Body of pancreas (tissue), 4 donors: ENCODE data around the gene DRC7. TPM values are rescaled to one million over a fixed set of nuclear protein-coding genes. Genes with fewer than 3 reads are reported as not detected.

ENCODE experiments used
- ATAC-seq: fragments of 150-250 bp; one replicate; pipeline ENCODE4 v1.9.1; 2016
- DNase-seq, 4 donors: peaks; one replicate each; pipeline ENCODE4 v3.0.0-alpha.2; 2019
- H3K27ac ChIP-seq, 4 donors: fragments of 200-600 bp; sonication (generic); 1 replicate in 3 of 4; 2 replicates in 1 of 4; pipeline versions ENCODE4 v1.5.1 to v1.6.1; 2016 to 2019; ENCODE audit warnings: mild to moderate bottlenecking in 1 of 4, mixed read lengths in 1 of 4, moderate library complexity in 1 of 4
- H3K27me3 ChIP-seq, 2 donors: fragments of 200-600 bp; sonication (generic); one replicate each; pipeline ENCODE4 v1.6.0; 2016; ENCODE audit warnings: mild to moderate bottlenecking in 1 of 2
- H3K36me3 ChIP-seq, 2 donors: fragments of 200-600 bp; sonication (generic); replicated peaks in 1 of 2; 2 replicates each; pipeline ENCODE4 v1.5.1; 2016; ENCODE audit warnings: low read depth in 2 of 2; ENCODE audit not compliant: insufficient read depth in 1 of 2
- H3K4me1 ChIP-seq: fragments of 200-600 bp; sonication (generic); one replicate; pipeline ENCODE4 v1.6.0; 2016
- H3K4me3 ChIP-seq, 2 donors: fragments of 200-600 bp; sonication (generic); 1 replicate in 1 of 2; 2 replicates in 1 of 2; pipeline ENCODE4 v1.5.1; 2016 to 2019
- H3K9me3 ChIP-seq, 3 donors: fragments of 200-600 bp; sonication (generic); 1 replicate in 2 of 3; 2 replicates in 1 of 3; pipeline ENCODE4 v1.5.1; 2016
- POLR2A ChIP-seq, 3 donors: fragments of 450-650 bp; IDR thresholded peaks; one replicate each; pipeline ENCODE4 v1.6.1; 2016; ENCODE audit warnings: antibody characterized with exemption in 3 of 3, mild to moderate bottlenecking in 2 of 3
- WGBS, 2 donors: methylation state at CpG; one replicate each; pipeline ENCODE4 v1.1.5; 2017; 5-methylcytosine and 5-hydroxymethylcytosine counted together
- intact Hi-C: fragments of 100-400 bp; cut with DNase I; formaldehyde crosslinking; loops from one replicate; pipeline ENCODE4 v1.15.1; 2023
- total RNA-seq, 2 donors: library from RNA; depleted of rRNA; stranded (reverse); fragments of >200 nt; gene quantifications; one replicate each; pipeline ENCODE4 v1.1.0, GENCODE V29; 2016
- TF ChIP-seq, protein P1 (sequence below), 7 experiments: fragments of 450-650 bp in 4 of 7; fragments of 200-600 bp in 3 of 7; sonication (generic) in 3 of 7; IDR thresholded peaks; one replicate each; pipeline ENCODE4 v1.5.1; 2016 to 2019; ENCODE audit warnings: antibody characterized with exemption in 7 of 7

Gene DRC7
- total RNA-seq, 2 donors from 2014 or later = 1.3 TPM; not detected in 1

DNA sequence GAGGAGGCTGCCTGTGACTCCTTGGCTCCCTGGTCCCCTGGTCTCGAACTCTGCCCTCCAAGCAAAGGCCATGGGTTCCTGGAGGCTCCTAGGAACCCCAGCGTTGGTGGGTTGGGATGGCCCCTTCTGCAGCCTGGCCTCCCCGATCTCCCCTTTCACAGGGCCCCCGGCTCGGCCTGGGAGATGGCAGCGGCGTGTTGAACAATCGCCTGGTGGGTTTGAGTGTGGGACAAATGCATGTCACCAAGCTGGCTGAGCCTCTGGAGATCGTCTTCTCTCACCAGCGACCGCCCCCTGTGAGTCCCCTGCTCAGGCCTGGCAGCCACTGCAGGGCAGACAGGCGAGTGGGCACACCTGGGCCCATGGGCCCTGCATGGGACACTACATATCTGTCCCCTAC is 15.6 kb upstream of the DRC7 start:
- 89 to 100% methylated on average over 2 to 12 of the region's 12 CpGs for WGBS, 2 donors
- Histone ChIP-seq H3K4me1 (peaks cover 30% of the 10 kb centered on the region), H3K27ac (no peak overlapping the region), H3K9me3 (no peaks in the 10 kb centered on the region), H3K4me3 (no peak overlapping the region), H3K27me3 (no peaks in the 10 kb centered on the region), H3K36me3 (no peaks in the 10 kb centered on the region)
- DNase-seq (peak in 1 of 4 donors; percentile 9), ATAC-seq (no peak)
- intact Hi-C loops = no loop called here
- no peak for TF ChIP-seq POLR2A (IDR thresholded peaks at IDR 0.05)
- TF ChIP-seq, protein P1, sequence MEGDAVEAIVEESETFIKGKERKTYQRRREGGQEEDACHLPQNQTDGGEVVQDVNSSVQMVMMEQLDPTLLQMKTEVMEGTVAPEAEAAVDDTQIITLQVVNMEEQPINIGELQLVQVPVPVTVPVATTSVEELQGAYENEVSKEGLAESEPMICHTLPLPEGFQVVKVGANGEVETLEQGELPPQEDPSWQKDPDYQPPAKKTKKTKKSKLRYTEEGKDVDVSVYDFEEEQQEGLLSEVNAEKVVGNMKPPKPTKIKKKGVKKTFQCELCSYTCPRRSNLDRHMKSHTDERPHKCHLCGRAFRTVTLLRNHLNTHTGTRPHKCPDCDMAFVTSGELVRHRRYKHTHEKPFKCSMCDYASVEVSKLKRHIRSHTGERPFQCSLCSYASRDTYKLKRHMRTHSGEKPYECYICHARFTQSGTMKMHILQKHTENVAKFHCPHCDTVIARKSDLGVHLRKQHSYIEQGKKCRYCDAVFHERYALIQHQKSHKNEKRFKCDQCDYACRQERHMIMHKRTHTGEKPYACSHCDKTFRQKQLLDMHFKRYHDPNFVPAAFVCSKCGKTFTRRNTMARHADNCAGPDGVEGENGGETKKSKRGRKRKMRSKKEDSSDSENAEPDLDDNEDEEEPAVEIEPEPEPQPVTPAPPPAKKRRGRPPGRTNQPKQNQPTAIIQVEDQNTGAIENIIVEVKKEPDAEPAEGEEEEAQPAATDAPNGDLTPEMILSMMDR (IDR thresholded peaks at IDR 0.05) = no peak

- DNase-seq (peak in 1 of 4 donors; percentile 6), ATAC-seq (no peak)
- Histone ChIP-seq H3K4me1 (peaks cover 30% of the 10 kb centered on the region), H3K27me3 (no peaks in the 10 kb centered on the region), H3K36me3 (no peaks in the 10 kb centered on the region), H3K9me3 (no peaks in the 10 kb centered on the region), H3K27ac (no peak overlapping the region), H3K4me3 (no peak overlapping the region)
- intact Hi-C loops = no loop called here
- TF ChIP-seq, protein P1 (IDR thresholded peaks at IDR 0.05) = no peak
- TF ChIP-seq POLR2A (IDR thresholded peaks at IDR 0.05) = no peak
- WGBS, 2 donors = 71 to 95% methylated on average over 7 of the region's 7 CpGs
Observed at GRCh38 chr16:57679767-57680482, 14.7 kb upstream of the DRC7 start.

GRCh38 chr16:57680842-57681375 is 13.7 kb upstream of the DRC7 start:
- no peak for TF ChIP-seq POLR2A (IDR thresholded peaks at IDR 0.05)
- TF ChIP-seq, protein P1 (IDR thresholded peaks at IDR 0.05) = no peak

DNA sequence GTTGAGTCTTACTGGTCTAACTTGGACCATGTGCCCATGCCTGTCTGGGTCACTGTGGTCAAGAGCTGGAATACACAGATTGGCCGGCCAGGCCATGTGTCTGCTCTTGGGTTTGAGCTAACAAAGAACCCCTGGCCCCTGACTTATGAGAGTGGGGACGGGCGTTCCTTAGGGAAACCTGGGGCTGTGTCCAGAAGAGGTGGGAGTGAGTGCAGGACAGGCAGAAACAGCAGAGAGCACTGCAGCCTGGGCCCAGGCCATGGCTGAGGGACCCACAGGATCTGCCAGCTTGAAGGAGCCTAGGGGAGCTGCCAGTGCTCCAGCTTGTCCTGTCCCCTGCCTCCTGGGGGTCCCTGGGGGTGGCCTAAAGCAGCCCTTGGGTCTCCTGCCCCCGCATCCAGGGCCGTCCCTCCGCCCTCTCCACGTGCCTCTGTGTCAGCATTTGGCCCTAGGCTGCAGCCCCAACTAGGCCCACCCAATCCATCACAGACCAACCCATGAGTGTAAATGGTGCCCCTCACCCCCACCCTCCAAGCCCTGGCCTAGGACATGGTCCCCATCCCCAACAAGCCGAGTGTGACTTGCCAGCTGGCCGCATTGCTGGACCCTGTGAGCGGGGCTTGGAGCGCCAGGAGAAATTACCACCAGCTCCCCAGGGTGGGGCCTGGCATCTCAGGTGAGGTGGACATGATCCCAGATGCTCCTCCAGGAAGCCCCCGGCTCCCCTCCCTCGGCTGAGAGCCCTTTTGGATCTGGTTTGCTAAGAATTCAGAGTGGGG is 12.5 kb upstream of the DRC7 start:
- DNase-seq = no peak

More at GRCh38 chr16:57680842-57681375, 13.7 kb upstream of the DRC7 start:
- H3K9me3 ChIP-seq = no peaks in the 10 kb centered on the region
- 83% methylated on average over 5 of the region's 5 CpGs for WGBS, 2 donors
- peaks cover 30% of the 10 kb centered on the region for H3K4me1 ChIP-seq
- H3K4me3 ChIP-seq = no peak overlapping the region
- H3K27me3 ChIP-seq = no peaks in the 10 kb centered on the region
- ATAC-seq (no peak), DNase-seq (peak in 1 of 4 donors; percentile 1)
- H3K36me3 ChIP-seq = no peaks in the 10 kb centered on the region
- no peak overlapping the region for H3K27ac ChIP-seq
- intact Hi-C loops = no loop called here

More for the DNA sequence above, 12.5 kb upstream of the DRC7 start:
- no peaks in the 10 kb centered on the region for H3K36me3 ChIP-seq
- no peaks in the 10 kb centered on the region for H3K9me3 ChIP-seq
- ATAC-seq = no peak
- H3K27me3 ChIP-seq = no peaks in the 10 kb centered on the region
- 86 to 89% methylated on average over 7 to 12 of the region's 13 CpGs for WGBS, 2 donors
- peak overlapping the region in 1 of 4 donors; percentile 16 for H3K27ac ChIP-seq
- H3K4me3 ChIP-seq = no peak overlapping the region
- intact Hi-C loops = no loop called here
- TF ChIP-seq, protein P1 (IDR thresholded peaks at IDR 0.05) = no peak
- TF ChIP-seq POLR2A (IDR thresholded peaks at IDR 0.05) = no peak
- peaks cover 28% of the 10 kb centered on the region for H3K4me1 ChIP-seq
